NCI-H1105 treated with DMSO at 0.1 percent for 48 hours (cell line): ENCODE measurements around the gene ELAVL4.

Experiments
- DNase-seq: peaks from one replicate; lab custom pipeline; 2025; lab: John Stamatoyannopoulos, UW

The ELAVL4 gene

GRCh38 chr1:50108497-50109059 is at the start of gene ELAVL4:
TSS of gene ELAVL4 (plus strand) at chr1:50108920. CDS start at chr1:50109190, 270 bp downstream.
- DNase-seq, result no peak

GRCh38 chr1:50060279-50060678 is 48.4 kb upstream of the ELAVL4 start:
- peak; percentile 38 for DNase-seq

- DNase-seq, result no peak
These were observed 41.9 kb upstream of the ELAVL4 start for GRCh38 chr1:50066806-50067205.

- no peak for DNase-seq
These were observed 33.8 kb upstream of the ELAVL4 start for GRCh38 chr1:50074931-50075330.

- no peak for DNase-seq
These were observed 31.4 kb upstream of the ELAVL4 start for GRCh38 chr1:50077273-50077672.

- DNase-seq, result peak; percentile 60
These were observed 27.7 kb upstream of the ELAVL4 start for GRCh38 chr1:50080904-50081586.

GRCh38 chr1:50084389-50084788 is 24.3 kb upstream of the ELAVL4 start:
- DNase-seq, result no peak

- DNase-seq, result no peak
These were observed 17.7 kb upstream of the ELAVL4 start for GRCh38 chr1:50091068-50091467.

- DNase-seq, result no peak
These were observed 13.0 kb upstream of the ELAVL4 start for GRCh38 chr1:50095716-50096115.

- DNase-seq, result no peak
These were observed 11.6 kb upstream of the ELAVL4 start for GRCh38 chr1:50097021-50097679.

GRCh38 chr1:50097791-50098190 is 10.9 kb upstream of the ELAVL4 start:
- DNase-seq, result no peak

GRCh38 chr1:50098591-50099021 is 10.1 kb upstream of the ELAVL4 start:
- DNase-seq, result no peak

- no peak for DNase-seq
These were observed 9.1 kb upstream of the ELAVL4 start for GRCh38 chr1:50099654-50100053.

GRCh38 chr1:50103615-50104081 is 5.1 kb upstream of the ELAVL4 start:
- DNase-seq, result no peak

GRCh38 chr1:50105433-50105832 is 3.3 kb upstream of the ELAVL4 start:
- DNase-seq, result peak; percentile 10

GRCh38 chr1:50106095-50106761 is 2.5 kb upstream of the ELAVL4 start:
- DNase-seq, result no peak

- no peak for DNase-seq
These were observed 396 bp downstream of the ELAVL4 start for GRCh38 chr1:50109116-50109515.

GRCh38 chr1:50109647-50110075 is 941 bp downstream of the ELAVL4 start:
- DNase-seq, result peak; percentile 67

GRCh38 chr1:50110151-50110550 is 1.4 kb downstream of the ELAVL4 start:
- DNase-seq, result peak; percentile 53

- DNase-seq, result peak; percentile 96
These were observed 1.9 kb downstream of the ELAVL4 start for GRCh38 chr1:50110656-50111055.

GRCh38 chr1:50111503-50111902 is 2.8 kb downstream of the ELAVL4 start:
- peak; percentile 60 for DNase-seq

GRCh38 chr1:50112193-50112592 is 3.5 kb downstream of the ELAVL4 start:
- no peak for DNase-seq

- no peak for DNase-seq
These were observed 14.4 kb downstream of the ELAVL4 start for GRCh38 chr1:50123071-50123470.
